Measurements from ENCODE around the gene ZFP64.
"Not testable (repeated sequence)": the region's sequence is repeated elsewhere in the genome, so short reads cannot be mapped to it uniquely, and the experiment has no call there.

Gene ZFP64

GRCh38 chr20:52201395-52201794 is 9.8 kb upstream of the ZFP64 start:
- no peak for DNase-seq (ENCODE audit: low read depth in 2 of 2)

- DNase-seq (ENCODE audit: low read depth in 2 of 2), result no peak
Observed at GRCh38 chr20:52200870-52201269, 9.3 kb upstream of the ZFP64 start.

DNA sequence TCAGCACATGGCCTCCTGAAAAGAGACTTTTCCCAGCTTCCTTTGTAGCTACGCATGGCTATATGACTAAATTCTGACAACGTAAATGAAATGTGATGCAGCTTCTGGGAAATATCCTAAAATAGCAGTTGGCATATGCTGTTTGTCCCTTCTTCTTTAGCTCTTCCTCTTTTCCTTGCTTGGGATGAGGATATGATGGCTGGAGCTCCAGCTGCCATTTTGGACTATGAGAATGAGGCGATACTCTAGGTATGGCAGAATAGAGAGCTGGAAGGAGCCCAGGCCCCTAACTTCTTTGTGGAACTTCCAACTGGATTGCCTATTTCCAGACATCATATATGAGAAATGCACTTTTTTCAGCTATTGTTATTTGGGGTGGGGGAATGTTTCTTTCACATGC is 5.3 kb upstream of the ZFP64 start:
- no peak for DNase-seq (ENCODE audit: low read depth in 2 of 2)

DNA sequence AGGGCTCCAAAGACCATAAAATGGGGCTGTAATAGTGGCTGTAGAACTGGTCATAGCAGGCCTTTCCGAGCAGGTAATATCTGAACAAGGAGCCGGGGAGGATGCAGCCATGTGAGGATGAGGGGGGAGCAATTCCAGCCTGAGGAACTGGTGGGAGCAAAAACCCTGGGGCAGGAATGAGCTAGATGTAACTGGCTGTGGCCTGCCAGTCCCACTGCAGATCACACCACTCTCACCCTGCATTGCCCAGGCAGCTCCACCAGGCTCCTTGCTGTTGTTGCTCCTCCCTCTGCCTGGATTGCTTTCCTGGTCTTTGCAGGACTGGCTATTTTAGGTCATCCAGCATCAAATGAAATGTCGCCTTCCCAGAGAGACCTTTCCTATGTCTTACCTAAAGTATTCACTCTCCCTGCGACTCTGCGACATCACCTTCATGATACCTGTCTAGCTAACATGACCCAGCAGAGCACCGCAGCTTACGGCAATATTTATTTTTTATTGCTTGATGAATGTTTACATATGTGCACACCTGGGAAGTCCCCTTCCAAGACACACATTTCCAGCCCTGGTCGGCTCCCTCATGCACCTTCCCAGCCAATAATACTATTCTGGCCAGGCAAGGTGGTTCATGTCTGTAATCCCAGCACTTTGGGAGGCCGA is 2.4 kb upstream of the ZFP64 start:
- no peak for DNase-seq (ENCODE audit: low read depth in 2 of 2)

GRCh38 chr20:52193133-52193532 is 1.6 kb upstream of the ZFP64 start:
- DNase-seq (ENCODE audit: low read depth in 2 of 2), result no peak

DNA sequence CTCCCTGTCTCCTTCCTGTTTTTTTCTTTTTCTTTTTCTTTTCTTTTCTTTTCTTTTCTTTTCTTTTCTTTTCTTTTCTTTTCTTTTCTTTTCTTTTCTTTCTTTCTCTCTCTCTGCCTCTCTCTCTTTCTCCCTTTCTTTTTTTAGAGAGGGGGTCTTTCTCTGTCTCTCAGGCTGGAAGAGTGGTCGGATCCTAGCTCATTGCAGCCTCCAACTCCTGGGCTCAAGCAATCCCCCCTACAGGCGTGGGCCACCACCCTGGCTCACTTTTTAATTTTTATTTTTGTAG is 1.1 kb upstream of the ZFP64 start:
- not testable (repeated sequence) for DNase-seq (ENCODE audit: low read depth in 2 of 2)

- peak in 1 of 2 donors; percentile 0 for DNase-seq (ENCODE audit: low read depth in 2 of 2)
Observed at GRCh38 chr20:52191916-52192718, 538 bp upstream of the ZFP64 start.

DNA sequence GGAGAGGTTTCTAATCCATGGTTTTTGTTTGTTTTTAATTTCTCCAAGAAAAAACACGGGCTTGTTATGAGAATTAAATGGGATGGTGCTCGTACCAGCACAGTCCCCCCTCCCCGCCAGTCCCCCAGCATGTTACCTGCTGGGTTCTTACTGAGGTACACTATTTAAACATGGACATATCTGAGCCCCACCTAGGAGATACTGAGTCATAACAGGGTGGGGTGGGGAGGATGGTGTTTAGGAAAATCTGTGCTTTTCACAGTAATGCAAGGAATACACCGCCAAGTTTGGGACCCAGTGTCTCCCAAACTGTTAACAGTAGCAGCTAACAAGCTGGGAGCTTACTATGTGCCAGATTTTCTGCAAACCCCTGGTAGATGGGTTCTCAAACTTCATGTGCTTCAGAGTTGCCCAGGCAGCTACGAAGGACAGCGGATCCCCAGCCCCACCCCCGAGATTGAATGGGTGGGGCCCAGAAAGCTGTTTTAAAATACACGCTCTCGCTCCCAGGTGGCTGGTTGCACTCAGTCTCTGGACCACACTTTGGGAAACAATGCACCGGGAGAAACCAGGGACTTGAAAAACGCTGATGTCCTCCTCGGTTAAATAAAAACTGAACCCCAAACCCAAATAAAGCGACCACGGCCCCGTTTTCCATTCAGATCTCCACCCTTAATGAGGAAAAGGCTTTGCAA is 995 bp downstream of the ZFP64 start:
- peak in 1 of 2 donors; percentile 1 for DNase-seq (ENCODE audit: low read depth in 2 of 2)

DNA sequence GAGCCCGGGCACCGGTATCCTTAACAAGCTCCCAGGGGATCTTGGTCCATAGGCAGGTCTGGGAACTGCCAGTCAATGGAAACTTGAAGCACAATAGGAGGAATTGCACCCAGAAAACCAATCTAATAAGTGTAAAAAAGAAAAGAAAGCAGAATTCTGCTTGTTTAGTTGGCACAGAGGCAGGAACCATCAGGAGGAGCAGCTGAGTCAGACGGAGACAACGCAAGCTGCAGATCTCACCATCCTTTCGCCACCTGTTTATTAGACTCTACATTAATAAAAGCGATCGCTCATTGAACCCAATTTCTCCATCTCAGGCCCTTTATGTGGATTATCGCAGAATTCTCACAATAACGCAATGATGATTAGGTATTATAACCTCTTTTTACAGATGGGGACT is 9.8 kb downstream of the ZFP64 start:
- DNase-seq (ENCODE audit: low read depth in 2 of 2), result no peak

DNA sequence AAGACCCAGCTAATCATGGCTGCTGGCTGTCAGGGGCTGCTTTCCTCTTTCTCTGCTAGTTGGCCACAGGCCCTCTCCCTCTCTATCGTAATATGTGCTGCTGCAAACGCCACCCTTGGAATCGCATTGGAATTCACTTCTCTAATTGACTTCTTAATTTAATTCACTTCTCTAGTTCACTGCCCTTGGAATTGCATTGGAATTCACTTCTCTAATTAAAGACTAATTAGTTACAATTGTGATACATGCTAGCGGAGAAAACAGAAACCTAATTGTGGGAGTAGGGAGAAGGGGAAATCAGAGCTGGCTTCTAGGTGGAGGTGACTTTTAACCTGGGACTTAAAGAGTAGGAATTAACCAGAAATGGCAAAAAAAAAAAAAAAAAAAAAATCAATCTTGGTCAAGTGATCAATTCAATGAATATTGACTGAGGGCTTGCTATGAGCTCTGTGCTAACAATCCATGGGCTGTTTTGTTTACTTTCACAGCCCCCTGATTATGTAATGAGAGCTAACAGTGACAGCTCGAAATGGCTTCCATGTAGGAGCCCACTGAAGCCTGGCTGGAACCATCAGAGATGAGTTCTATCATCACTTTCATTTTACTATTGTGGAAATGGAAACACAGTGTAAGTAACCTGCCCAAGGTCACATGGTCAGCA is 11.3 kb downstream of the ZFP64 start:
- no peak for DNase-seq (ENCODE audit: low read depth in 2 of 2)

DNA sequence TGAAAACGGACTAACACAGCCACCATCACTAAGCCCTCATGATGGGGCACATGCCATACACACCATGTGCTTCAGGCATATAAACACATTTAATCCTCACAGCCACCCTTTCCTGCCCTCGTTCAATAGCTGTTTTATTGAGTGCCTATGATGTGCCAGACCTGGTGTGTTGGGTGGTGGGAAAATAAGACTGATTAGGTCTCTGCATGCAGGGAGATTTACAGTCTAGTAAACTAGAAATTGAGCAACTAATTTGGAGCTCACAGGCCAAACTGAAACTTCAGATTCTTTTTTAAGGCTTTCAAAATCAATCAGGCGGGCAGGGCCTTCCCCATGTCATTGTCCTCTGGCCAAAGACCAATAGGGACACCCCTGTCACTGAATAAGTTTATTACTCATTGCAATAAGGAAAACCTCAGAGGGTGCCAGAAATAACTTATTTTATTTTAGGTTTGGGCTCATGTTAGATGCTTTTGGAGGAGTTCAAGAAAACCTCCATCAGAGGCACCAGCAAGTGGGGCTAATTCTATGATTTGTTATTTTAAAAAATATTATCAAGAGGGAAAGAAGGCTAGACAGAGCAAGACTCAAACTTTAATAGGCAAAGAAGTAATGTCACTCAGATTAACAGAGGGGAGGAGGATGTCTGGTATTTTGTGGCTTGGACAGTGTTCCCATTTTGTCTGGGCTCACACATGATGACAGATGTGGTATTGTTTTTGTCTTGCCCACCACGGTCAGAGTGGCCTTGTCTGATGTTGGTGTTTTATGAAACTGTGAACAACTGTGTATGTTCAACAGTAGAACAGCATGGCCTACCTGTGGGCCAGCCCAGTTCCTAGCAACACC is 12.0 kb downstream of the ZFP64 start:
- no peak for DNase-seq (ENCODE audit: low read depth in 2 of 2)

- no peak for DNase-seq (ENCODE audit: low read depth in 2 of 2)
Observed at GRCh38 chr20:52178691-52179090, 12.9 kb downstream of the ZFP64 start.

DNA sequence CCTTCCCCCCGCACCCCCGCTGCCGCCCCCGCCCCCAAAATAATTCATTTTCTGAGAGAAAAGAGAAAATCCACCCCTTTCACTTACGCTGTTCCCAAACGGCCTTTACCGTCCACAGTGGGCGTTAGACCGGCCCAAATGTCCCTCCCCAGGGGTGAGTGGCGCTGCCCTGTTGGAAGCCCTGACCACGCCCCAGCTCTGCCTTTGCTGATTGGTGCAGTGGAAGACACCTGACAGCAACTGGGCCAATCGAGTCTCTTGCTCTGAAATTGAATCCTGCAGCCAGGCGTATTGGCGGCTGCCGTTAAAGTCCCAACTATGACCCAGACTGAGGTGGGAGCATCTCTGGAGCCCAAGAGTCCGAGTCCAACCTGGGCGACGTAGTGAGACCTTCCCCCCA is 15.7 kb downstream of the ZFP64 start:
- no peak for DNase-seq (ENCODE audit: low read depth in 2 of 2)

DNA sequence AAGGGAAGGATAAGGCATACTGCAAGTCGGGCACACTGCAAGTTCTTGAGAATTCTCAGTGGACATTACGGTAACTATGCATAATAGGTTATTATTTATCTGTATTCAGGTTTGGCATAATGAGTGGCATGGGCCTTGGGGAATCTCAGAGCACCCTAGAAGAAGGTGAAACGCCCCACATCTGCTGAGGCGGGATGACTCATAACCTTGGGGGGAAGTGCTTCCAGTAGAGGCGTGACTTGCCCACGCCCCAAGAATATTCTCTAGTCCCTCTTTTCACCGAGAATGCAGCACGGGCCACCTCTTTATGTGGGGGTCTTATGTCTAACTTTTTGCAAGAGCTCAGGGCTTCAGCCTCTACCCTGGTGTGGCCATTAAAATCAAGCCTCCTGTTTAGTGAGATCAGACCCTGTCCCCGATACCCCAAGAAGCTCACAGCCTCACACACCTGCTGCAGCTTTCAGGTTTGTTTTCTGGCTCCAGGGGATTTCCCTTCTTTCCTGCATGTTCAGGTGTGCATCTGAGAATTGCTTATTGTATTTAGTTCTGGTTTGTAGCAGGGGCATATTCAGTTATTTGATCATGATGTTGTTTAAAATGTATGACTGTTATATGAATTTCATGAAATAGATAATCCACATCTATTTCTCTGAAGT is 19.1 kb downstream of the ZFP64 start:
- no peak for DNase-seq (ENCODE audit: low read depth in 2 of 2)

GRCh38 chr20:52171025-52171424 is 20.6 kb downstream of the ZFP64 start:
- no peak for DNase-seq (ENCODE audit: low read depth in 2 of 2)

GRCh38 chr20:52168116-52168515 is 23.5 kb downstream of the ZFP64 start:
- DNase-seq (ENCODE audit: low read depth in 2 of 2), result no peak

GRCh38 chr20:52167232-52167840 is 24.2 kb downstream of the ZFP64 start:
- no peak for DNase-seq (ENCODE audit: low read depth in 2 of 2)

GRCh38 chr20:52166150-52166549 is 25.4 kb downstream of the ZFP64 start:
- no peak for DNase-seq (ENCODE audit: low read depth in 2 of 2)

DNA sequence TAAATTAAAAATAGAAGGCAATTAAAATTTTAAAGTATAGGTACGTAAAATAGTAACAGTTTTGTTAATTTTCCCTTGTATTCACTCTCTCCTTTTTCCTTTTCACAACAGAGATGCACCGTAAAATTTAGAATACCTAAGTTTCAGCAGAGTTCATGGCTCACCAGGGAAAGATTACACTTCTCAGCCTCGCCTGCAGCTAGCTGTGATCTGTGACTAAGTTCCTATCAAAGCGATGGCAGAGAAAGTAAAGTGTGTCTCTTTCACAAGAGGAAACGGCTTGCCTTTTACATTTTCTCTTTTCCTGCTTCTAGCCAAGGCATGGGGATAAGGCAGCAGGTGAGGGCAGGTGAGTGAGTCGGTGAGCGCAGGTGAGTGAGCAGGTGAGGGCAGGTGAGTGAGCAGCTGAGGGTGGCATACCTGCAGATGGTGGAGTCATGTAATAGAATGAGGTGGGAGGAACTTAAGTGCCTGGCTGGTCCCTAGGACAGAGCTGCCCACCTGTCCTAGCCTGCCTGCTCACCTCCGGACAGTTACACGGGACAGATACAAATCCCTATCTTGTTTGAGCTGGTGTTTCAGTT is 30.9 kb downstream of the ZFP64 start:
- no peak for DNase-seq (ENCODE audit: low read depth in 2 of 2)

- no peak for DNase-seq (ENCODE audit: low read depth in 2 of 2)
Observed at GRCh38 chr20:52160049-52160570, 31.5 kb downstream of the ZFP64 start.

All from stimulated activated CD8-positive, alpha-beta memory T cell treated with anti-CD3 and anti-CD28 coated beads, Interleukin-15, amount 100 ng/mL, for 4 hours (primary cell).